ENCODE measurements around the gene ZBTB46.
A peak's percentile ranks its signal among the peaks of the same experiment; 100 is the strongest.
"Not testable (repeated sequence)": the region's sequence is repeated elsewhere in the genome, so short reads cannot be mapped to it uniquely, and the experiment has no call there.

ZBTB46 gene

GRCh38 chr20:63858393-63859165, 27.5 kb upstream of the ZBTB46 start:
- DNase-seq: peak in 1 of 2 experiments; percentile 35

DNA sequence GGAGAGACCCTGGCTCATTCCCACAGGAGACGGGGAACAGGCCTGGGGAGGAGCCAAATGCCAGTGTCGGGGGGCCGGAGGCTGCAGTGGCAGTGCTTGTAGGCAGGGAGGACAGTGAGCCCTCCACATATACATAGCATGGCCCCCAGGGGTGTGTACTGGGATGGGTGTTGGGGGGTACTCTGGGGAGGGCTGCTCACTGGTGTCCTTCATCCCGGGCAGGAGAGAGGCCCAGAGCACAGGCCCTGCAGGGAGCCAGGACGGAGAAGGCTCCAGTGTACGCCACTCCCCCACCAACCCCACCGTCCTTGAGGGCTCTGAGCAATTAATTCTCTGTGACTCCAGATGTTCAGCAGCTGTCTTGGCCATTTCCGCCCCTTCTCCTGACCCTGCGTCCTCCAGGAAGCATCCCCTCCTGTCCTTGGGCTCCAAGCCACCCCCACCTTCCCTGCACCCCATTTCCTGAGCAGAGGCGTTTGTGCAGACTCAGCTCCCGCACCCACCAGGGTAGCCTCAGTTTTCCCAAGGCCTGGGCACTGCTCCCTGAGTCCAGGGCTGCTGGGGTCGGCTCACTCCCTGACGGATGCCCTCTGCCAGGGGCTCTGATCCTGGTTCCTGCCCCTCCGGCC, 26.8 kb upstream of the ZBTB46 start:
- DNase-seq: no peak

- DNase-seq: no peak
Measured at GRCh38 chr20:63856098-63856511, 25.0 kb upstream of the ZBTB46 start.

GRCh38 chr20:63855363-63856097, 24.5 kb upstream of the ZBTB46 start:
- DNase-seq: no peak

DNA sequence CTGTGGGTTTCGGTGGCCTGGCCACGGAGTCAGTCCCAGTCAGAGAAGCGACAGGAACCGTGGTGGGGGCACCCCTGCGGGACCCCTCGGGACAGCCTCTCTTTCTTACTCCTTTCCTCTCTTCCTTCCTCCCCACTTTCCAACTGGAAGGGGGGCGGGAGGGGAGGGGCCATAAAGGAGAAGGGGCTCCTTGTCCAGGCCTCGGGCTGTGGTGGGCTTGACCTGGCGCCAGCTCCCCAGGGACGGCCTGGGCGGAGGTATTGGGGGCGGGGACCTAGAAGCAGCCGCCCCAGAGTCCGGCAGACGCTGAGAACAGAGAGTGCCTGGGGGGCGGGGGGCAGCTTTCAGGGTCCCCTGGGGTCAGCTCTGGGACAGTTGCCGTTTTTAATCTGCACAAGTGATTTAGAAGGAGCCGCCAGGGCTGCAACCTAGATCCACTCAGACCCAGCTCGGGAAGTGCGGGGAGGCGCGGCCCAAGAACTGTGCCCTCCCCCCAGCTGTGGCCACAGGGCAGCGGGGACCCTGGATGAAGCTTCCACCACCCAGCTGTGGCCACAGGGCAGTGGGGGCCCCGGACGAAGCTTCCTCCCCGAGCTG, 23.8 kb upstream of the ZBTB46 start:
- no peak for DNase-seq

DNA sequence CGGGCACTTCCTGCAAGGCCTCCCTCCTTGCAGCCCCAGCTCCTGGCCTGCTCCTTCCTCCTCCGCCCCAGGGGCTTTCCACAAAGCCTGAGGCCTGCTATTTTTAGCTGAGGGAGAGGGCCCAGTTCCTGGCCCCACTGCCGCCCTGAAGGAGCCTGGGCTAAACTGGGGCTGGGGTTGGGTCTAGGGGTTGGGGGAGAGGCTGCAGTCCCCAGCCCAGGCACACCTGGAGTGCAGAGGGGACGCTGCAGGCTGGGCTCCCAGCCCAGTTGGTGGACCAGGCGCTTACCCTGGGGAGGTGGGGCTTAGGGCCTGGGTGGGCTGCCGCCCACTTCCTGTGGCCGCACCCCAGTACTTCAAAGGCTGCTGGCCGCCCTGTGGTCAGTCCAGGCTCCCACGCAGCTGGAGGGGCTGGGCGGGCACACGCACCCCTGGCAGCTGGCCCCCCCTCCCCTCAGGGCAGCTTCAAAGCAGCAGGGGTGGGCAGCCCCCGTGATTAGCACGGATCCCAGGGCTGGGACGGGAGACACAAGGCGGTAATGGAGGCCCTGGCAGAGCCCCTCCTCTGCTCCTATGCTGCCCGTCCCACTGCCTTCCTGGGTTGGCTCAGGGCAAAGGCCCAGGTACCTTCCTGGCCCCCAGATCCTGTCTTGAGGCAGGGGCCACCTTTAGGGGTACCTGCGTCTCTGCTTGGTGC, 23.2 kb upstream of the ZBTB46 start:
- DNase-seq: no peak

- DNase-seq: not testable (repeated sequence)
Measured at GRCh38 chr20:63853733-63854068, 22.6 kb upstream of the ZBTB46 start.

- not testable (repeated sequence) for DNase-seq
Measured at GRCh38 chr20:63851548-63851943, 20.5 kb upstream of the ZBTB46 start.

DNA sequence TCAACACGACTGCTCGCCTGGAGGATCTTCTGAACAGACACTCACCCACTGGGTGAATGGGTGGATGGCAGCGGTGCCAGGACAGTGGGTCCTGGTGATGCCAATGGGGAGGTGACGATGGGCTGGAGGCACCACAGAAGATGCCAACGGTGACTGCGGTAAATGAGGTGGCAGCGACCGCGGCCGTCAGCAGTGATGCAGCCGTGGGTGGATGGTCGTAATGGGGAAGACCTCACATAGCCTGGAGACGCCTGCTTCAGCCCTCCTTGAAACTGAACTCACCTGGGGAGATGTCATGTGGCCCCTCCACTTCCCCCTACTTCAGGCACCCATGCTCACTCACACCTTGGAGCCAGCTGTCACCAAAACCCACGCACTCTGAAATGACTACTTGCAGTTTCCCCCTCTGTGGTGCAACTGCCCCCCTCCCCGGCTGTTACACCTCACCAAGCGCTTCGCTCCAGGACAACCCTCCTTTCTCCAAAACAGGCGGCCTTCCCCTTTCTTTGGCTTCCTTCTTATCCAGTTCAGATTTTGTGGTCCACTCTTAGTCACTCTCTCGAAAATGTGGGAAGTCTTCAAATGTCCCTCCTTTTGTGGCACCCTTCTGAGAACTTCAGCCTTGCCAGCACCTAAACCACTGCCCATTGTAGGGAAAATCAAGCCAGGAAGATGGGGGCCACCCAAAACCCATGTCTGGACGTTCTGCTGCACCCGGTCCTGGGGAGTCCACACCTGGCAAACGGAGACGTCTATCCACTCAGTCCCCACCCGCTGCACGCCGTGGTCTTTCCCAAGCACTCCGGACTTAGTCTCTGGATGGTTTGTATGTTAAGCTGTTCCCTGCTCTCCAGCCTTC, 19.9 kb upstream of the ZBTB46 start:
- no peak for DNase-seq

GRCh38 chr20:63848003-63848911, 17.2 kb upstream of the ZBTB46 start:
- DNase-seq: no peak

GRCh38 chr20:63847237-63848002, 16.4 kb upstream of the ZBTB46 start:
- DNase-seq: peak in 1 of 2 experiments; percentile 21

DNA sequence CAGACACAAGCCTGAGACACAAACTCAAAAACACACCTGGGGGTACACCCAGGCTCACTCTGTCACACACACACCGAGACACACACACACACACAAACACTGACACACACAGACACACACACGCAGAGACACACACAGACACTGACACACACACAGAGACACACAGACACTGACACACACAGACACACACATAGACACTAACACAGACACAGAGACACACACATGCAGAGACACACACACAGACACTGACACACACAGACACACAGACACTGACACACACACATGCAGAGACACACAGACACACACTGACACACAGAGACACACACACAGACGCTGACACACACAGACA, 15.8 kb upstream of the ZBTB46 start:
- no peak for DNase-seq

GRCh38 chr20:63846128-63846771, 15.2 kb upstream of the ZBTB46 start:
- DNase-seq: peak in 1 of 2 experiments; percentile 31

GRCh38 chr20:63844511-63844991, 13.5 kb upstream of the ZBTB46 start:
- DNase-seq: no peak

DNA sequence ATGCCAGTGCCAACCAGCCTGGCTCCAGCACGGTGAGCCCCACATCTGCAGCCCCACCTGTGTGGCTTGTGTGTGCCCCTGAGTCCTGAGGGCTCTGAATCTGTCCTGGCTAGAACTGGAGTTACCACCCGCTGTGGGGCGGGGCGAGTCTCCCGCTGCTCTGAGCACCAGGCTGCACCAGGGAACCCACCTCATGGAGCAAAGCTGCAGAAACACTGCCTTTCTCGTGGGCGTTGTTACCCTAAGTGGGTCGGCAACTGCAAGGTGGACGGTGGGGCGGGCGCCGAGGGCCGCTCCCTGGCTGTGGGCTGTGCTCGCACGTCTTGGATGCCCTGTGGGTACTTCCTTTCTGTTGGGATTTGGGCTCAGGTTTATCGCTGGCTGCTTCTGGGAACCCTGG, 12.7 kb upstream of the ZBTB46 start:
- no peak for DNase-seq

- DNase-seq: no peak
Measured at GRCh38 chr20:63843222-63843621, 12.2 kb upstream of the ZBTB46 start.

DNA sequence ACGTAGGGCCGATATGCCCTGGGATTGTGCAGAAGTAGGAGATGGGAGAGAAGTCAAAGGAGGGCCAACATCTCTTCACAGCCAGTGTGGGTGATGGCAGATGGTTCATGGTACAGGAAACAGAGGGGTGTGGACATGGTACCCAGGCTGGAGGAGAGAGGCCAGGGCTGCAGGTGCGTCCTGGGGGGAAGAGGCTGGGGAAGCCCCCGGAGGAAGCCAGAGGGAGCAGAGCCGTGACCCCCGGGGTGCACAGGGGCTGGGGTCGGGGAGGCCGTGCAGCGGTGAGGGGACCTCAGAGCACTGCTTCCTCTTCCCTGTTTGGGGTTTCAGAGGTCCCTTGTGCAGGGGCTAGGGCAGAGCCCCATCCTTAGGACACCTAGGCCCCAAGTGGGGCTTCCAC, 11.2 kb upstream of the ZBTB46 start:
- DNase-seq: no peak

- no peak for DNase-seq
Measured at GRCh38 chr20:63840405-63840828, 9.4 kb upstream of the ZBTB46 start.

DNA sequence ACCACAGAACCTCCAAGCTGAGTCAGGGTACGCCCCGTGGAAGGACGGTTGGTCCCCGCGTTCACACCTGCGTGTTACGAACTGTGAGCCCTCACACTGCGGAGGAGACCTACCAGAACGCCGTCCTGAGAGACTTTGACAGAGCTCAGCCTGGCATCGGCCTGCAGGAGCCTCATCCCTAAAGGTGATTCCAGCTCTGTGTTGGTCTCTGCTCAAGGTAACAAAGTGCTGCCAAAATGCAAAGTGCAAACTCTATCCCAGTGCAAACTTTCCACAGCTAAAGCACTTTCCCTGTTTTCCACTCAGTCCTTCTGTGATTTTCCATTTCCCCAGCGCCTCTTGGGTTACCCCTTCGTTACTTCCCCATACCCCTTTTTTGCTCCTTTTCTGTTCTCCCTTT, 8.6 kb upstream of the ZBTB46 start:
- DNase-seq: no peak

Data from NCI-H524 (cell line).